GM18511 (cell line): ENCODE data around the gene SOCS3.
"Not testable (repeated sequence)": the region's sequence is repeated elsewhere in the genome, so short reads cannot be mapped to it uniquely, and the experiment has no call there.

Source experiments
- ATAC-seq: cut with Tn5 transposase; IDR thresholded peaks from one replicate; pipeline ENCODE4 v1.9.1; 2021; ENCODE audit warnings: mild to moderate bottlenecking, moderate library complexity; ENCODE audit not compliant: unreplicated experiment

The SOCS3 gene

DNA sequence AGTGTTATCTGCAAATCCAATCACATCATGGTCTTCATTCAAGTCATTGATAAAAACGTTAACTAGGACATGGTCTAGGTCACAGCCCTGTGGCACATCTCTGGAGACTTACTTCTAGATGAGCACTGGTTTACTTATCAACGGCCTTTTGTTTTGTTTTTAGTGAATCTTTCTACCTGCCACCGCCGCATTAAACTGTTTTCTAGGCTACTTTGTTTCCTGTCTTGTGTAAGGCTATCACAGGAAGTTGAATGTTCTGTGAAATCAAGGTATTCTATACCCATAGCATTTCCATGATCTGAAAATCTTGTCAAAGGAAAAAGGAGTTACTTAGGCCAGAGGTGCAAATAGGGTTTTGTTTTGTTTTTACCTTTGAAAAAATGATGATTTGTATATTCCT, 26.9 kb downstream of the SOCS3 start:
- ATAC-seq, result no peak

GRCh38 chr17:78331355-78331754, 28.5 kb downstream of the SOCS3 start:
- ATAC-seq, result not testable (repeated sequence)

DNA sequence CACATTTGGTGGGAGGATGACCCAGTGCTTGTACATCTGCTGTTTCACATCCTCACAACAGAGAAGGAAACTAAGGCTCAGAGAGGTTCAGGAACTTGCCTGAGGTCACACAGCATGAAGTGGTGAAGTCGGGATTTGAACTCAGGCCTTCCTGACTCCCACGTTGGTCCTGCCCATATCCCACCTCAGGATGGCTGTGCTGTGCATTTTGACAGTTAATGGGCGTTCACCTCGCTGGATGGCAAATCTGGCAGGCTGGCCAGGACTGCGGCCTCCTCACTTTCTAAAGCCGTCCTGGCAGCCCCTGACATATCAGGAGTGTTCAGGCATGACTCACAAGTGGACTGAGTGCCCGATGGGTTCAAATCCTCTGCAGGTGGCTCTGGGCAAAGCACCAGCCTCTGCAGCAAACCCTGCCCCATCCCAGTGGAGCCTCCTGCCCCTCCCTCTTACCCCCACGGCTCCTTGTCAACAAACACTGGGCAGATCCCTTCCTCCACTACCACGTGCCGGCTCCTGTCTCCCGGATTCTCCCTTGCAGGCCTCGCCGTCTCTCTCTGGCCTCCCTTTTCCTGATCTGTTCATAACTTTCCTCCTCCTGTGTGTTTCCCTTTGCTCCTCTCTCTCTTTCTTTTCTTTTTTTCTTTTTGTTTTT, 29.2 kb downstream of the SOCS3 start:
- no peak for ATAC-seq

- no peak for ATAC-seq
Measured at GRCh38 chr17:78329263-78330059, 30.4 kb downstream of the SOCS3 start.

DNA sequence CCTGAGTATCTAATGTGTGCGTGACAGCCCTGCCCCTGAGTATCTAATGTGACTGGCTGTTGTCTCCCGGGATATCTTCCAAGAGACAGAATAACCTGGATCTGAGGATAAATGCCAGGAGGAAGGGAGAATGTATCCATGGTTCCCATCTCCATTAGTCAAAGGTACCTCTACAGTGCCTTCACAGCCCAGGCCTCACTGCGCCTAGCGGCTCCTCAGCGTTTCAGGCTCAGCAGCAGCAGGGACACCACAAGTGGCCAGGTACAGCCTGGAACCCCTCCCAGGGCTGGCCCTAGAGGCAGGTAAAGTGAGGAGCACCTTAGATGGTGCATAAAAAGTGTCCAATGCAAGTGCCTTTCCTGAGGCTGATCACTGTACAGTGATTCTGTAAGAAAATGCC, 32.0 kb downstream of the SOCS3 start:
- no peak for ATAC-seq

DNA sequence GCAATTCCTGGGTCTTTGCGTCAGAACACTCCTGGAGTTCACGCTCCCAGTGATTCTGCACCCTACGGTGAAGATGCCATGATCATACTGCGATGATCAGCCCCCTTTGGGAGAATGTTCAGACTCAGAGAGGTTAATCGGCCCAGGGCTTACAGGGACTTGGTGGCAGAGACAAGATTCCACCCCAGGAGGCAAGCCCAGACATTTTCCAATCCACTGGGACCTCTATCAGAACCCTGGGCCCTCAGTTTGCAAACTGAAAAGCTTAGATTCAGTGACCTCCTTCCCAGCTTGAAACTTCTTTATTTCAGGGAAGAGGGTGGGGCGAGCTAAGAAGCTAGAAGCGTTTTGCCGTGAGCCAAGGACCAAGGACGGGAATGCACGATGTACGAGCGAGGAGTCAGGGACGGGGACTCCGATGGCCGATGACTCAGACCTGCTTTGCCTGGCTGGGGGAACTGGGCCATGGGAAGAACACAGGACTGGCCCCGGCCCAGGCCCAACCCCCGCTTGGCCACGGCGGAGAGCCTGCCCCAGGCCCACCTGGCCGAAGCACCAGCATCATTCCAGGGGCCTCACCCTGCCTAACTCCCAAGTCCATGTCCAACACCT, 34.7 kb downstream of the SOCS3 start:
- ATAC-seq, result no peak

GRCh38 chr17:78324391-78325075, 35.3 kb downstream of the SOCS3 start:
- ATAC-seq, result no peak

DNA sequence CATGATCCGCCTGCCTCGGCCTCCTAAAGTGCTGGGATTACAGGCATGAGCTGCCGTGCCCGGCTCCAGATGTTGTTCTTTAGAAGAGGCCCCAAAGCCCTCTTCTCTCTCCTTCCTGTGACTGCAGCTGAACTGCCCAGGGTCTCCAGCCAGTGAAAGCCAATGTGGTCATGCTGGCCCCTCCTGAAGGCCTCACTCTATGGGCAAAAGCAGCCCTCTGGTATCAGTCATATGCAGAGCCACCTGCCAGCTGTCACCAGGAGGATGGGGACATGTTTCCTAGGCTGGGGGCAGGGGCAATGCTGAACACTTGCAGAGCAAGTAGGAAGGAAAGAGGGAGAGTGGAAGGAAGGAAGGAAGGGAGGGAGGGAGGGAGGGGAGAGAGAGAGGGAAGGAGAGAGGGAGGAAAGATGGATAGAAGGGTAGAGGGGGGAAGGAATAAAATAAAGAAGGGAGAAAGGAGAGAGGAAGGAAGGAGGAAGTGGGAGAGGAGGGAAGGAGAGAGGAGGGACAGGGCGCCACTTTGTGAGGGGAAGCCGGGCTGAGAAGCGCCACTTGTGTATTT, 36.0 kb downstream of the SOCS3 start:
- no peak for ATAC-seq

GRCh38 chr17:78322858-78323455, 36.9 kb downstream of the SOCS3 start:
- no peak for ATAC-seq

DNA sequence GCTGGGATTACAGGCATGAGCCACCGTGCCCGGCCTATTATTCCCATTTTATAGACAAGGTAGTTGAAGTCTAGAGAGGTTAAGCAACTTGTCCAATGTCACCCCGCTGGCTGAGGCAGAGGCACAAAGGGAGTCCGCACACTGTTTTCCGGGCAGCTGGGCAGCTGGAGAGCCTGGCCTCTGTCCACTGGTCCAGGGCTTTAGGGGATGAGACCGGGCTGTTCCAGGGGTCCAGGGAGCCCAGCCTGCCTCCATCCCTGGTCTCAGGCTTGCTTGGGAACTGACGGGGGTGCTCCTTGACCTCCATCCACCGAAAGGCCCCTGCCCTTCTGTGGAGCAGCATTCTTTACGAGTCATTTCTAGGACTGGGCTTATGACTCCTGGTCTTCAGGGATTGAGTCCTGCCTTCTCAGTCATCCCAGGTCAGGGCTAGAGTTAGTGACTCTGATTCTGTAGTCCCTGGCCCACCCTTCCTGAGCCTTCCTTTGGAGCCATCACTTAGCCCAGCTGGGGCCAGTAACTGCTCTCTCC, 37.5 kb downstream of the SOCS3 start:
- no peak for ATAC-seq

- ATAC-seq, result no peak
Measured at GRCh38 chr17:78318843-78319242, 41.0 kb downstream of the SOCS3 start.

GRCh38 chr17:78318407-78318806, 41.5 kb downstream of the SOCS3 start:
- no peak for ATAC-seq

DNA sequence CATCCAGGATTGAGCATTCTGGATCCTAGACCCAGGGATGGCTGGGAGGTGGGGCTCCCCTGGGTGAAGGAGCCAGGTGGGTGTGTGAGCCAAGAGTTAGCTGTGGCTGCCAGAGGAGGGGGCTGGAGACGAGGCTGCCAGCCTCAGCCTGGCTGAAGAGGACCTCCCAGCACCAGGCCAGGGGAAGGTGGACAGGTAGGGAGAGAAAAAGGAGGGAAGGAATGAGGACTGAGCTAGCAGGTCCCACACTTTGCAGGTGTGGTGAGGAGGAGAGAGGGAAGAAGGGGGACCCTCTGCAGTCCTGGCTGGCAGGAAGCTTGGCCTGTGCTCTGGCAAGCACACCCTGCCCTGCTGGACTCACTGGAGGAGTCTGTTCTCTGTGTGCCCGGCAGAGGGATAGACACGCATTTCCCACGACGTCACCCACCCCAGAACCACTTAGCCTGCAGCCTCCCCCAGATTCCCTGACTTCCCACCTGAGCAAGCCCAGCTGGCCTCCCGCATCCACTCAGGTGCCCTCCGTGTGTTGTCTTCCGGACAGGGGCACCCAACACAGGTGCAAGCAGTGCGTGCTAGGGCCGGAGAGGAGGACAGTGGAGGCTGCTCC, 42.0 kb downstream of the SOCS3 start:
- no peak for ATAC-seq

DNA sequence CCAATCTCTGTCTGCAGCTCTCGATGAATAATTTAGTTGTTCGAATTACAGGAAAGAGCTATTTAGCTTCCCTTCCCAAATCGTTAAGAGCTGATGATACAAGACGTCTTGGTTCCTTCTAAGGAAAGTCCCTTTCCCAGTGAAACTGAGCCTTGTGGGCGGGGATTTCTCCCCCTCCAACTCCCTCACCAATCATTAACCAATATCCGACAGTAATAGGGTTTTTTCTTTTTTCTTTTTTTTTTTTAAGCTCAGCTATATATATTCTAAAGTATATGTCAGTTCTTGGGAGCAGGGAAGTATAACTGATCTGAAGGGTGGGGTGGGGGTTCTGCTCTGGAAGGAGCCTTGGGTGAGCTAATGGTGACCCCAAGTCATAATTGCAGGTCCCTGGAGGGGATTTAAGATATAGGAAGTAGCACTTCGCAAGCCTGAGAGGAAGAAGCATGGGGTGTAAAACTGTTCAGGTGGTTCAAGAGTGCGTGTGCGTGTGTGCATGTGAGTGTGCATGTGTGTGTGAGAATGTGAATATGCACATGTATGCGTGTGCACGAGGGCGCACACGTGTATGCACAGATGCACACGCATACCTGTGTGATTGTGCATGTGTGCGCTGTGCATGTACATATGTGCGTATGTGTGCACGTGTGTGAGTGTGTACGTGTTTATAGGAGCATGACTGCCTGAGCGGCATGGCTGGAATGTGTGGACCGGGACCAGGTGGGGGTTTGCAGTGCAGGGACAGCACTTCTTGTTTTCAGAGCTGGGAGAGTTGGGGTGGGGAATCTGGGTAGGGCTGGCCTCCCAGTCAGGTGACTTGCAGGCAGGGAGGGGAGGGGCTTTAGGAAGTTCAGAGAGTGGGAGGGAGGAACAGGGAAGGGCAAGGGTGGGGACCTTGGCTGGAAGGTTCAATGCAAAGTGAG, 42.7 kb downstream of the SOCS3 start:
- ATAC-seq, result no peak

- no peak for ATAC-seq
Measured at GRCh38 chr17:78316115-78316866, 43.6 kb downstream of the SOCS3 start.

- ATAC-seq, result no peak
Measured at GRCh38 chr17:78315355-78316114, 44.3 kb downstream of the SOCS3 start.

DNA sequence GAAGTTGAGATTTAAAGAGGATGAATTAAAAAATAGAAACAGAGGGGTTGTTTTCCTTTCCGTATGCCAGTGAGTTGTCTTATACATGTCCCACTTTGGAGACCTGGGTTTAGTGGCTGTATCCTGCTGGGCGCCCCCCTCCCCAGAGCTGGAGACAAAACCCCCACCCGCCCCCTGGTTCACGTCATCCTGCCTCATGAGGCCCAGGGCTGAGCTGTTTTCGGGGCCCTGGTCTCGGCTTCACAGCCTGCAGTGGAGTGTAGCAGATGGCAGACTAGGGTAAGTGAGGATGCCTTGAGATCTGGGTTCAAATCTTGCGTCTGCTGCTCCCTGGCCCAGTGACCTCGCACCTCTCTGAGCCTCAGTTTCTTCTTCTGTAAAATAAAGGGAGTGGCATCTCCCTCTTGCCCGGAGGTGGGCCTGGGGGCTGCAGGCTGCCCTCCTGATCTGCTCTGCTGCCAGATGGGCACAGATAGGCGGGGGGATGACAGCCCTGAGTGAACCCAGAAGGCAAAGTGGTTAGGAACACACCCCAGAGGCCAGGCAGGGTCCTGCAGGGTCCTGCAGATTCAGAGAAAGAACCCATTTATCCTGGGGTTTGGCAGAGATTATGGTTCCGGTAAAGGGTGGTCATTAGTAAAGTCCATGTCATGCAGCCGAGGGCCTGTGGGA, 45.1 kb downstream of the SOCS3 start:
- ATAC-seq, result no peak
